Parietal lobe (tissue), 2 donors: ENCODE measurements around the gene SPDYE18. TPM values are rescaled to one million over a fixed set of nuclear protein-coding genes. Genes with fewer than 3 reads are reported as not detected.

Experiments
- small RNA-seq: library from RNA; depleted of rRNA; stranded (forward); fragments of <200 nt; gene quantifications from one replicate; pipeline ENCODE3, GENCODE V24; 2014; ENCODE audit warnings: low replicate concordance
- total RNA-seq: library from RNA; depleted of rRNA; stranded (reverse); fragments of >200 nt; gene quantifications from one replicate; pipeline ENCODE4 v1.2.3, GENCODE V29; 2014

The SPDYE18 gene
- total RNA-seq: 0.94 TPM

GRCh38 chr7:77062557-77062956 lies at the start of gene SPDYE18:
SPDYE18 (minus strand) TSS chr7:77062558; CDS start chr7:77060512, 2,046 bp downstream.

GRCh38 chr7:77032261-77032660 lies 30.1 kb downstream of the SPDYE18 start, which contains the start of gene SPDYE17:
SPDYE17 (minus strand) TSS chr7:77032361; CDS start chr7:77030570, 1,791 bp downstream.

Small RNAs within 50 kb of the gene (small RNA-seq; reads per million reads assigned to genes)
- not detected for gene RF00019

Other genes with a start within 250 kb of the SPDYE18 start
- gene SPDYE17, start 30.2 kb downstream of the SPDYE18 start, total RNA-seq: not detected
- gene CCDC146, start 60.1 kb upstream of the SPDYE18 start, total RNA-seq: 23.5 TPM
- gene FGL2, start 137.3 kb upstream of the SPDYE18 start, total RNA-seq: 0.63 TPM